GM23248 (cell line): ENCODE measurements around the gene DFFB. TPM values are rescaled to one million over a fixed set of nuclear protein-coding genes. Genes with fewer than 3 reads are reported as not detected.

Experiments used
- DNase-seq: peaks from one replicate; pipeline ENCODE4 v3.0.0-alpha.2; 2015
- H2AFZ ChIP-seq: fragments of 200-600 bp; sonication (generic); 2 replicates; pipeline ENCODE4 v1.6.1; 2016; ENCODE audit warnings: antibody characterized with exemption
- H3F3A ChIP-seq: fragments of 200-600 bp; sonication (generic); 2 replicates; pipeline ENCODE4 v1.6.1; 2016; ENCODE audit warnings: mild to moderate bottlenecking, antibody characterized with exemption, mixed run types; ENCODE audit not compliant: insufficient read depth
- H3K27ac ChIP-seq: fragments of 200-600 bp; sonication (generic); 2 replicates; pipeline ENCODE4 v1.5.1; 2016; ENCODE audit warnings: mild to moderate bottlenecking
- H3K27me3 ChIP-seq: fragments of 200-600 bp; sonication (generic); replicated peaks from 2 replicates; pipeline ENCODE4 v1.6.1; 2016; ENCODE audit warnings: mild to moderate bottlenecking; ENCODE audit not compliant: insufficient read depth
- H3K36me3 ChIP-seq: fragments of 200-600 bp; sonication (generic); 2 replicates; pipeline ENCODE4 v1.6.1; 2016; ENCODE audit warnings: low read depth, mild to moderate bottlenecking
- H3K4me1 ChIP-seq: fragments of 200-600 bp; sonication (generic); 2 replicates; pipeline ENCODE4 v1.6.1; 2016; ENCODE audit warnings: mild to moderate bottlenecking; ENCODE audit not compliant: insufficient read depth
- H3K4me2 ChIP-seq: fragments of 200-600 bp; sonication (generic); one replicate; pipeline ENCODE4 v1.6.1; 2016; ENCODE audit warnings: mild to moderate bottlenecking; ENCODE audit not compliant: unreplicated experiment
- H3K4me3 ChIP-seq: fragments of 200-600 bp; sonication (generic); 2 replicates; pipeline ENCODE4 v1.5.1; 2016; ENCODE audit warnings: mild to moderate bottlenecking
- H3K79me2 ChIP-seq: fragments of 200-600 bp; sonication (generic); 2 replicates; pipeline ENCODE4 v1.6.1; 2016; ENCODE audit warnings: mild to moderate bottlenecking; ENCODE audit not compliant: insufficient read depth
- H3K9ac ChIP-seq: fragments of 200-600 bp; sonication (generic); 2 replicates; pipeline ENCODE4 v1.6.1; 2016; ENCODE audit warnings: mild to moderate bottlenecking
- H3K9me2 ChIP-seq: fragments of 200-600 bp; sonication (generic); 2 replicates; pipeline ENCODE4 v1.6.1; 2016; ENCODE audit warnings: mixed run types, mild to moderate bottlenecking, moderate library complexity; ENCODE audit not compliant: insufficient read depth
- H3K9me3 ChIP-seq: fragments of 200-600 bp; sonication (generic); one replicate; pipeline ENCODE4 v1.6.1; 2017; ENCODE audit warnings: low read depth
- H4K20me1 ChIP-seq: fragments of 200-600 bp; sonication (generic); 2 replicates; pipeline ENCODE4 v1.6.0; 2016; ENCODE audit not compliant: insufficient read depth
- EZH2 ChIP-seq: fragments of 200-600 bp; sonication (generic); IDR thresholded peaks from 2 replicates; pipeline ENCODE4 v1.6.1; 2018; ENCODE audit warnings: antibody characterized with exemption, mild to moderate bottlenecking; ENCODE audit not compliant: insufficient read depth, poor library complexity, severe bottlenecking
- EZH2phosphoT487 ChIP-seq: fragments of 200-600 bp; sonication (generic); IDR thresholded peaks from 2 replicates; pipeline ENCODE4 v1.6.1; 2018; ENCODE audit warnings: antibody characterized with exemption, moderate library complexity, mild to moderate bottlenecking, low read depth; ENCODE audit not compliant: insufficient read depth
- WGBS, 2 experiments: methylation state at CpG; one replicate each; pipeline ENCODE4 v1.1.6; 2015 to 2017; ENCODE audit warnings: low lambda C conversion rate in 2 of 2, low coverage in 1 of 2; ENCODE audit errors: missing lambda C conversion rate in 2 of 2; 5-methylcytosine and 5-hydroxymethylcytosine counted together
- in situ Hi-C: fragments of 300-500 bp; cut with MboI; formaldehyde crosslinking; loops from 2 replicates; pipeline ENCODE4 v1.15.0; 2020
- polyA plus RNA-seq: library from polyadenylated mRNA; unstranded; fragments of >200 nt; fragmentation: Nextera tagmentation; extraction: Ambion mirVana; gene quantifications from 2 replicates; pipeline ENCODE4 v1.2.1, GENCODE V29; 2016
- total RNA-seq: library from RNA; depleted of rRNA; stranded (reverse); fragments of >200 nt; shearing (Covaris generic); gene quantifications from 2 replicates; pipeline ENCODE4 v1.2.3, GENCODE V29; 2014

Gene DFFB
- total and polyA plus RNA-seq, 2 experiments from 2014 or later: 3.2 to 18.3 TPM

- TF ChIP-seq EZH2 (no peak), EZH2phosphoT487 (no peak)
- H4K20me1 ChIP-seq: no peaks in the 10 kb centered on the region
- no peaks in the 10 kb centered on the region for H3K4me1 ChIP-seq
- H3K4me3 ChIP-seq: no peak overlapping the region
- no peak overlapping the region for H3K9ac ChIP-seq
- H3F3A ChIP-seq: peaks cover 3% of the 10 kb centered on the region; the same call in 1 of the 2 replicates
- H3K36me3 ChIP-seq: no peaks in the 10 kb centered on the region
- H3K4me2 ChIP-seq: no peak overlapping the region
- WGBS, 2 experiments: 28 to 47% methylated on average over 2 of the region's 2 CpGs
- H2AFZ ChIP-seq: no peak overlapping the region
- no peak overlapping the region for H3K27ac ChIP-seq
- in situ Hi-C loops: no loop called here
- H3K27me3 ChIP-seq: no peaks in the 10 kb centered on the region
- H3K9me2 ChIP-seq: no peaks in the 10 kb centered on the region
- DNase-seq: no peak
- H3K9me3 ChIP-seq: no peaks in the 10 kb centered on the region
- no peaks in the 10 kb centered on the region for H3K79me2 ChIP-seq
These were observed 45.7 kb upstream of the DFFB start for GRCh38 chr1:3811595-3811911.

GRCh38 chr1:3814065-3814464 lies 43.2 kb upstream of the DFFB start:
- DNase-seq: no peak
- Histone ChIP-seq H3K79me2 (no peaks in the 10 kb centered on the region), H4K20me1 (no peaks in the 10 kb centered on the region), H3K36me3 (no peaks in the 10 kb centered on the region), H3F3A (peaks cover 3% of the 10 kb centered on the region; the same call in 1 of the 2 replicates), H3K27ac (no peak overlapping the region), H3K9me3 (no peaks in the 10 kb centered on the region), H3K9ac (no peak overlapping the region), H3K9me2 (no peaks in the 10 kb centered on the region), H3K4me3 (no peak overlapping the region), H3K4me1 (no peaks in the 10 kb centered on the region), H3K27me3 (no peaks in the 10 kb centered on the region), H3K4me2 (no peak overlapping the region), H2AFZ (no peak overlapping the region)
- no peak for TF ChIP-seq EZH2
- no peak for TF ChIP-seq EZH2phosphoT487
- WGBS, 2 experiments: 81 to 85% methylated on average over 2 of the region's 2 CpGs
- in situ Hi-C loops: no loop called here

- H3K4me1 ChIP-seq: no peaks in the 10 kb centered on the region
- 92 to 93% methylated on average over 38 to 42 of the region's 42 CpGs for WGBS, 2 experiments
- no peak overlapping the region for H3K4me2 ChIP-seq
- in situ Hi-C loops: no loop called here
- no peak overlapping the region for H3K9ac ChIP-seq
- TF ChIP-seq EZH2 (no peak), EZH2phosphoT487 (no peak)
- no peaks in the 10 kb centered on the region for H3K36me3 ChIP-seq
- no peaks in the 10 kb centered on the region for H4K20me1 ChIP-seq
- H3F3A ChIP-seq: peaks cover 3% of the 10 kb centered on the region; the same call in 1 of the 2 replicates
- H2AFZ ChIP-seq: no peak overlapping the region
- H3K27me3 ChIP-seq: no peaks in the 10 kb centered on the region
- no peaks in the 10 kb centered on the region for H3K79me2 ChIP-seq
- H3K9me2 ChIP-seq: no peaks in the 10 kb centered on the region
- H3K4me3 ChIP-seq: no peak overlapping the region
- H3K27ac ChIP-seq: no peak overlapping the region
- H3K9me3 ChIP-seq: no peaks in the 10 kb centered on the region
- DNase-seq: no peak
These were observed 42.3 kb upstream of the DFFB start for GRCh38 chr1:3814771-3815561.

GRCh38 chr1:3816331-3817137 lies 40.7 kb upstream of the DFFB start:
- WGBS, 2 experiments: 91 to 92% methylated on average over 38 of the region's 38 CpGs
- Histone ChIP-seq H3F3A (peaks cover 3% of the 10 kb centered on the region; the same call in 1 of the 2 replicates), H3K79me2 (no peaks in the 10 kb centered on the region), H3K9me2 (no peaks in the 10 kb centered on the region), H2AFZ (no peak overlapping the region), H4K20me1 (no peaks in the 10 kb centered on the region), H3K27me3 (no peaks in the 10 kb centered on the region), H3K9ac (no peak overlapping the region), H3K4me3 (no peak overlapping the region), H3K4me1 (no peaks in the 10 kb centered on the region), H3K9me3 (no peaks in the 10 kb centered on the region), H3K27ac (no peak overlapping the region), H3K36me3 (no peaks in the 10 kb centered on the region; the same call in 1 of the 2 replicates), H3K4me2 (no peak overlapping the region)
- in situ Hi-C loops: no loop called here
- TF ChIP-seq EZH2phosphoT487 (no peak), EZH2 (no peak)
- DNase-seq: no peak
